H1 (cell line): ENCODE measurements around the gene VPS11. TPM values are rescaled to one million over a fixed set of nuclear protein-coding genes. Genes with fewer than 3 reads are reported as not detected.

Source experiments
- CTCF ChIA-PET: fragments of 300-600 bp; sonication (Branson Sonifier 250); formaldehyde crosslinking; loops from one replicate; lab custom pipeline; 2021; ENCODE audit not compliant: partially characterized antibody; lab: Charles Lee
- POLR2A ChIA-PET: fragments of 300-600 bp; sonication (Branson Sonifier 250); formaldehyde crosslinking; loops from one replicate; lab custom pipeline; 2021; ENCODE audit warnings: inconsistent platforms; ENCODE audit not compliant: partially characterized antibody; lab: Charles Lee
- DNase-seq, 2 experiments: peaks; one replicate each; pipeline versions ENCODE4 v3.0.0 to v3.0.0-alpha.2; 2010 to 2022; ENCODE audit warnings: low spot score in 2 of 2, low read depth in 1 of 2, mixed read lengths in 1 of 2
- FAIRE-seq: peaks from 2 replicates; lab custom pipeline; 2011; peaks lifted over from hg19 to GRCh38; lab: Jason Lieb, UNC
- H2AFZ ChIP-seq: 2 replicates; pipeline ENCODE4 v1.8.1; 2012; ENCODE audit warnings: low read length, inconsistent platforms
- H2AK5ac ChIP-seq: 2 replicates; pipeline ENCODE4 v1.6.1; 2013; ENCODE audit warnings: low read depth, low read length
- H2BK120ac ChIP-seq: replicated peaks from 2 replicates; pipeline ENCODE3; 2013; ENCODE audit warnings: low read depth, low read length, inconsistent platforms
- H2BK12ac ChIP-seq: 2 replicates; pipeline ENCODE4 v1.6.1; 2013; ENCODE audit warnings: low read depth, low read length
- H2BK15ac ChIP-seq: 2 replicates; pipeline ENCODE4 v1.6.1; 2013; ENCODE audit warnings: low read length
- H2BK20ac ChIP-seq: 2 replicates; pipeline ENCODE4 v1.6.1; 2013; ENCODE audit warnings: low read length
- H2BK5ac ChIP-seq: 2 replicates; pipeline ENCODE4 v1.6.1; 2013; ENCODE audit warnings: low read depth, low read length
- H3K14ac ChIP-seq: 2 replicates; pipeline ENCODE4 v1.6.1; 2013; ENCODE audit warnings: inconsistent platforms; ENCODE audit not compliant: insufficient read length
- H3K18ac ChIP-seq: 2 replicates; pipeline ENCODE4 v1.6.1; 2013; ENCODE audit warnings: low read length; ENCODE audit errors: extremely low read depth
- H3K23ac ChIP-seq: 2 replicates; pipeline ENCODE4 v1.6.1; 2013; ENCODE audit warnings: inconsistent platforms; ENCODE audit not compliant: insufficient read length
- H3K23me2 ChIP-seq: 2 replicates; pipeline ENCODE4 v1.6.1; 2013; ENCODE audit warnings: low read depth, low read length
- H3K27ac ChIP-seq: 2 replicates; pipeline ENCODE4 v1.6.1; 2011; ENCODE audit warnings: low read depth, low read length, inconsistent platforms
- H3K27me3 ChIP-seq, 4 experiments: replicated peaks in 1 of 4; 1 replicate in 1 of 4; 2 replicates in 3 of 4; pipeline versions ENCODE4 v1.6.1 to v1.8.1; 2011 to 2013; ENCODE audit warnings: low read length in 3 of 4, mild to moderate bottlenecking in 3 of 4, inconsistent platforms in 2 of 4, mixed read lengths in 2 of 4, moderate library complexity in 1 of 4; ENCODE audit not compliant: control insufficient read depth in 3 of 4, insufficient read depth in 3 of 4; ENCODE audit errors: extremely low read depth in 1 of 4
- H3K36me3 ChIP-seq, 4 experiments: 2 replicates each; pipeline versions ENCODE4 v1.6.1 to v1.8.1; 2011 to 2013; ENCODE audit warnings: mild to moderate bottlenecking in 4 of 4, low read length in 3 of 4, moderate library complexity in 2 of 4, control low read depth in 1 of 4, inconsistent platforms in 1 of 4; ENCODE audit not compliant: insufficient read depth in 4 of 4, control insufficient read depth in 2 of 4
- H3K4ac ChIP-seq: replicated peaks from 2 replicates; pipeline ENCODE3; 2013; ENCODE audit warnings: low read length, low read depth, mixed read lengths, inconsistent platforms; ENCODE audit not compliant: insufficient read length
- H3K4me1 ChIP-seq, 4 experiments: replicated peaks in 1 of 4; 1 replicate in 1 of 4; 2 replicates in 3 of 4; pipeline versions ENCODE4 v1.6.1 to v1.8.1; 2011 to 2013; ENCODE audit warnings: low read length in 3 of 4, inconsistent platforms in 2 of 4, mixed read lengths in 1 of 4; ENCODE audit not compliant: insufficient read depth in 4 of 4, control insufficient read depth in 3 of 4
- H3K4me2 ChIP-seq, 2 experiments: 2 replicates each; pipeline versions ENCODE4 v1.6.1 to v1.8.1; 2011 to 2013; ENCODE audit warnings: low read depth in 2 of 2, low read length in 2 of 2, control low read depth in 1 of 2, inconsistent platforms in 1 of 2, mild to moderate bottlenecking in 1 of 2; ENCODE audit not compliant: insufficient read depth in 1 of 2
- H3K4me3 ChIP-seq, 4 experiments: fragments of 200-600, 300-600 bp in 1 of 4; sonication (generic), shearing (Covaris generic), sonication (Bioruptor Twin) in 1 of 4; 2 replicates each; pipeline versions ENCODE4 v1.5.1 to v1.8.1; 2011 to 2016; ENCODE audit warnings: low read length in 4 of 4, low read depth in 3 of 4, control low read depth in 2 of 4, inconsistent platforms in 2 of 4, mild to moderate bottlenecking in 2 of 4, mixed read lengths in 1 of 4, moderate library complexity in 1 of 4; ENCODE audit not compliant: insufficient read depth in 2 of 4; ENCODE audit errors: extremely low read depth in 1 of 4
- H3K56ac ChIP-seq: replicated peaks from 2 replicates; pipeline ENCODE3; 2013; ENCODE audit warnings: low read depth, mild to moderate bottlenecking, mixed read lengths, low read length, inconsistent platforms; ENCODE audit not compliant: insufficient read length
- H3K79me1 ChIP-seq: 2 replicates; pipeline ENCODE4 v1.6.1; 2013; ENCODE audit warnings: low read depth, low read length, control low read depth
- H3K79me2 ChIP-seq, 2 experiments: 2 replicates each; pipeline versions ENCODE4 v1.6.1 to v1.8.1; 2012 to 2013; ENCODE audit warnings: low read length in 2 of 2, mild to moderate bottlenecking in 2 of 2, inconsistent platforms in 1 of 2; ENCODE audit not compliant: insufficient read depth in 2 of 2, control insufficient read depth in 1 of 2
- H3K9ac ChIP-seq, 4 experiments: replicated peaks in 1 of 4; 1 replicate in 1 of 4; 2 replicates in 3 of 4; pipeline versions ENCODE4 v1.6.1 to v1.8.1; 2011 to 2013; ENCODE audit warnings: low read depth in 3 of 4, low read length in 3 of 4, control low read depth in 2 of 4, mild to moderate bottlenecking in 2 of 4, moderate library complexity in 2 of 4, inconsistent platforms in 1 of 4; ENCODE audit errors: extremely low read depth in 1 of 4
- H3K9me3 ChIP-seq, 2 experiments: 2 replicates each; pipeline versions ENCODE4 v1.6.1 to v1.8.1; 2012 to 2013; ENCODE audit warnings: mild to moderate bottlenecking in 2 of 2, moderate library complexity in 2 of 2, control low read depth in 1 of 2, inconsistent platforms in 1 of 2, low read depth in 1 of 2, low read length in 1 of 2, mixed read lengths in 1 of 2; ENCODE audit not compliant: insufficient read depth in 2 of 2
- H4K20me1 ChIP-seq, 2 experiments: replicated peaks in 1 of 2; 2 replicates each; pipeline versions ENCODE3 to v1.8.1; 2011 to 2013; ENCODE audit warnings: inconsistent platforms in 2 of 2, low read length in 2 of 2, mild to moderate bottlenecking in 1 of 2; ENCODE audit not compliant: insufficient read depth in 2 of 2, control insufficient read depth in 1 of 2
- H4K5ac ChIP-seq: 2 replicates; pipeline ENCODE4 v1.6.1; 2013; ENCODE audit warnings: low read length, low read depth, mixed read lengths, inconsistent platforms; ENCODE audit not compliant: insufficient read length
- H4K8ac ChIP-seq: 2 replicates; pipeline ENCODE4 v1.8.0; 2013; ENCODE audit warnings: mild to moderate bottlenecking, moderate library complexity, low read length, inconsistent platforms; ENCODE audit not compliant: insufficient read depth; ENCODE audit errors: extremely low read depth
- H4K91ac ChIP-seq: replicated peaks from 2 replicates; pipeline ENCODE3; 2013; ENCODE audit warnings: low read length, mixed read lengths, inconsistent platforms; ENCODE audit not compliant: insufficient read length
- ATF2 ChIP-seq: IDR thresholded peaks from 2 replicates; pipeline ENCODE4 v1.6.1; 2012; ENCODE audit warnings: low read length, inconsistent platforms
- CREB1 ChIP-seq: IDR thresholded peaks from 2 replicates; pipeline ENCODE4 v1.6.1; 2012; ENCODE audit warnings: inconsistent platforms
- CTBP2 ChIP-seq: IDR thresholded peaks from 2 replicates; pipeline ENCODE4 v1.7.0; 2011; ENCODE audit warnings: borderline replicate concordance, mild to moderate bottlenecking, moderate library complexity, mixed read lengths, low read length; ENCODE audit not compliant: insufficient read depth, insufficient read length
- JUN ChIP-seq: IDR thresholded peaks from 2 replicates; pipeline ENCODE4 v1.6.1; 2011; ENCODE audit warnings: low read depth, mild to moderate bottlenecking, improper control_type of control experiment, low read length
- JUND ChIP-seq: IDR thresholded peaks from 2 replicates; pipeline ENCODE4 v1.6.1; 2011; ENCODE audit warnings: mild to moderate bottlenecking, improper control_type of control experiment, low read length
- NRF1 ChIP-seq: IDR thresholded peaks from 2 replicates; pipeline ENCODE4 v1.6.1; 2011; ENCODE audit warnings: mild to moderate bottlenecking, low read depth, low read length, improper control_type of control experiment
- SIRT6 ChIP-seq: IDR thresholded peaks from one replicate; pipeline ENCODE4 v1.7.1; 2012; ENCODE audit warnings: low read length, inconsistent platforms
- SUZ12 ChIP-seq: fragments of 200-600 bp; sonication (generic); IDR thresholded peaks from 2 replicates; pipeline ENCODE4 v1.6.1; 2012; ENCODE audit warnings: mild to moderate bottlenecking, inconsistent platforms, low read length, moderate library complexity, mixed read lengths
- TBP ChIP-seq: IDR thresholded peaks from 2 replicates; pipeline ENCODE4 v1.6.1; 2011; ENCODE audit warnings: low read depth, low read length, improper control_type of control experiment
- WGBS, 2 experiments: shearing (Covaris generic) in 1 of 2; methylation state at CpG; one replicate each; pipeline versions ENCODE4 v1.1.6 to v1.1.7; 2013 to 2015; ENCODE audit warnings: low lambda C conversion rate in 2 of 2, mixed read lengths in 2 of 2, inconsistent platforms in 1 of 2, low coverage in 1 of 2, missing lambda C conversion rate in 1 of 2; ENCODE audit not compliant: insufficient replicate concordance in 2 of 2, insufficient coverage in 1 of 2, insufficient read length in 1 of 2; ENCODE audit errors: extremely low coverage in 1 of 2, missing lambda C conversion rate in 1 of 2; 5-methylcytosine and 5-hydroxymethylcytosine counted together
- polyA plus RNA-seq, 7 experiments: library from polyadenylated mRNA; depleted of rRNA in 3 of 7; stranded (reverse) in 5 of 7; unstranded in 2 of 7; fragments of >200 nt in 5 of 7; fragments of 200-250 nt in 2 of 7; gene quantifications; 1 replicate in 5 of 7; 2 replicates in 1 of 7; 4 replicates in 1 of 7; pipeline versions ENCODE4 v1.2.1 to v1.2.3, GENCODE V29; 2011 to 2013; ENCODE audit warnings: missing spikeins in 2 of 7, mixed read lengths in 2 of 7
- total RNA-seq: library from RNA; stranded (reverse); fragmentation: NEBNext Ultra II Directional; extraction: Animal tissue kit (Norgen Biotek cat#: 25700); gene quantifications from 2 replicates; pipeline ENCODE4 v1.2.1, GENCODE V29; 2021
- TF ChIP-seq, protein P1 (sequence below): IDR thresholded peaks from 2 replicates; pipeline ENCODE4 v1.6.1; 2012; ENCODE audit warnings: inconsistent platforms

Gene VPS11
- total and polyA plus RNA-seq, 2 of the 8 experiments (the other 6 are each of a cell fraction or from before 2014, with no cell fraction given) = 13.1 to 15.5 TPM

GRCh38 chr11:119120639-119121007 lies 53.0 kb downstream of the VPS11 start:
- Histone ChIP-seq H2BK15ac (peak overlapping the region; percentile 63; the same call in 1 of the 2 replicates), H3K9me3 (no peaks in the 10 kb centered on the region), H2BK5ac (no peak overlapping the region), H3K36me3 (peaks cover 0 to 7% (median 4%) of the 10 kb centered on the region in 4 experiments; a peak in 3 of 8 replicates), H3K27me3 (no peaks in the 10 kb centered on the region), H3K14ac (no peak overlapping the region), H3K18ac (peak overlapping the region; percentile 49; the same call in 1 of the 2 replicates), H3K4ac (peak overlapping the region; percentile 61), H4K91ac (no peak overlapping the region), H3K27ac (peak overlapping the region; percentile 40; the same call in 1 of the 2 replicates), H3K79me1 (peaks cover 7% of the 10 kb centered on the region; the same call in 1 of the 2 replicates), H3K23ac (no peak overlapping the region), H2AK5ac (peak overlapping the region; percentile 25; the same call in 1 of the 2 replicates), H4K8ac (no peak overlapping the region), H3K79me2 (peaks cover 7 to 24% of the 10 kb centered on the region in 2 experiments), H2BK120ac (peak overlapping the region; percentile 3), H3K9ac (peak overlapping the region in 3 of 4 experiments; percentile 52 to 66 (median 60); a peak in 5 of 7 replicates), H4K5ac (peak overlapping the region; percentile 85), H2BK12ac (peak overlapping the region; percentile 83), H3K4me1 (peaks cover 4 to 10% (median 6%) of the 10 kb centered on the region in 4 experiments; a peak in 6 of 7 replicates), H3K4me3 (peak overlapping the region; percentile 50 to 91 (median 58)), H2AFZ (peak overlapping the region; percentile 70), H3K23me2 (peaks cover 5% of the 10 kb centered on the region; the same call in 1 of the 2 replicates), H3K4me2 (peak overlapping the region; percentile 70 to 74), H2BK20ac (no peak overlapping the region), H4K20me1 (peaks cover 0 to 7% of the 10 kb centered on the region in 2 experiments), H3K56ac (peak overlapping the region; percentile 17)
- WGBS, 2 experiments = 74% methylated on average over 5 of the region's 5 CpGs; no CpG with 5 or more reads in 1 of the 2 experiments
- CTCF ChIA-PET = interaction anchor here (1.1 to 4.9 kb wide), 3 partner anchors 13 to 35 kb away, joined by 3 to 26 read pairs (median 4); partner anchors contain the start of genes C2CD2L and HMBS
- DNase-seq (no peak), FAIRE-seq (no peak)
- TF ChIP-seq JUN (no peak), CTBP2 (no peak), NRF1 (no peak), TBP (no peak), CREB1 (no peak), SIRT6 (no peak), ATF2 (no peak), SUZ12 (no peak), JUND (no peak)
- TF ChIP-seq, protein P1, sequence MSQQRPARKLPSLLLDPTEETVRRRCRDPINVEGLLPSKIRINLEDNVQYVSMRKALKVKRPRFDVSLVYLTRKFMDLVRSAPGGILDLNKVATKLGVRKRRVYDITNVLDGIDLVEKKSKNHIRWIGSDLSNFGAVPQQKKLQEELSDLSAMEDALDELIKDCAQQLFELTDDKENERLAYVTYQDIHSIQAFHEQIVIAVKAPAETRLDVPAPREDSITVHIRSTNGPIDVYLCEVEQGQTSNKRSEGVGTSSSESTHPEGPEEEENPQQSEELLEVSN = no peak
- POLR2A ChIA-PET = interaction anchor here (0.9 to 4.9 kb wide), 14 partner anchors 9 to 200 kb away, joined by 3 to 42 read pairs (median 5); partner anchors contain the start of genes ABCG4, C2CD2L, CBL and DPAGT1
